AML-193 (cell line): ENCODE results near the gene NUFIP1.
A peak's percentile ranks its signal among the peaks of the same experiment; 100 is the strongest.
"Not testable (repeated sequence)": the region's sequence is repeated elsewhere in the genome, so short reads cannot be mapped to it uniquely, and the experiment has no call there.

ENCODE experiments used
- DNase-seq, 2 experiments: peaks; one replicate each; lab custom pipeline; 2025; lab: John Stamatoyannopoulos, UW

Gene NUFIP1

DNA sequence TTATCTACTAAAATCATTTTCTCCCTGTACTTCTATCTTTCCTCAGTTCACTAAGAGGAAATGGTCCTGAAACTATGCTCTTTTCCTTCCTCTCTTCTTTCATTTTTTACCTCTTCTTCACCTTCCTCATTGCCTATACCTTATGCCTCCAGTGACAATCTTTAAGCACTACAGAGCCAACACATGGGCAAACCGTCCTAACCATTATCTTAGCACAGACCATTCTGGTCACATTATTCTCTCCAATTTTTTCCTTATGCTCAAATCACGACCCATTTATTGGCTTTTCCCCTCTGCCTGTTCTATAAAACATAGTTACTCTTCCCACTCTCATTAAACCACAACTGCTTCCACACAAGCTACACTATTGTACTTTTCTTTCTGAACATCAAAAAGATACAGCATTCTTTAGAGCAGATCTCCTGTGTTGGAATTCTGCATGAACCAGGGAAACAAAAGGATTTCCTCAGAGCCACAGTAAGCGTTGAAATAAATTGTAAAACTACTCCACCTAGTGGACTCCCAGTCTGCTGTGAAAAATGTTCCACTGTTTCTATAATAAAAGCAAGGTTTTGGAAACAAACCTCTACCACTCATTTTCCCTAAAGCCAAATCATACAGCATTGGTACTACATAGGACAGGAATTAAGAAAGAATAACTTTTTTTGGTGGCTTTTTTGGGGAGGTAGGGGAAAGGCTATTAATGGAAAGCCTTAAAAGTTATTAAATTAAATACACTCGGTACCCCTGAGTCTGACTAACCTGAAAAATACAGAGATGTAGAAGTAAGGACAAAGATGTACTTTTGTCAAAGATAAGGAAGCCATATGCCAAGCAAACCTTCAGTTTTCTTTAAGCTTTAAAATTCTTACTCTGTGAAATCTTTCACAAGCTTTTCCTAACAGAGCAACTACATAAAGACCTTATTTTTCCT is 19.5 kb downstream of the NUFIP1 start:
- peak; percentile 43 to 77 for DNase-seq

DNA sequence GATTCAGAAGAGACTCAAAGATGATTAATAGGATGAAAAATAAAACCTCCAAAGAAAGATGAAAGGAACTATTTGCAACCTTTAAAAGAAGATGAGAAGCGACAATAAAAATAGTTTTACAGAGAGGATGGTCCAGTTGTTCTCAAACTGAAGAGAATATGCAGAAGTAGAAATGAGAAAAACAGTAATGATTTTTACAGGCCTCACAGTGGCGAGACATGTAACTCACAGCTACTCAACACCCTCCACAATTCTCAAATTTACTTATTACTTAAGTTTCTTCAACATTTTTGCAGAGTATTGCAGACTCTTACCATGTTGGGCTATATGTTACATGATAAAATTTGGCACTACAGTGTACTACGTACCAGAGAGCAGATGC is 20.8 kb downstream of the NUFIP1 start:
- no peak for DNase-seq

DNA sequence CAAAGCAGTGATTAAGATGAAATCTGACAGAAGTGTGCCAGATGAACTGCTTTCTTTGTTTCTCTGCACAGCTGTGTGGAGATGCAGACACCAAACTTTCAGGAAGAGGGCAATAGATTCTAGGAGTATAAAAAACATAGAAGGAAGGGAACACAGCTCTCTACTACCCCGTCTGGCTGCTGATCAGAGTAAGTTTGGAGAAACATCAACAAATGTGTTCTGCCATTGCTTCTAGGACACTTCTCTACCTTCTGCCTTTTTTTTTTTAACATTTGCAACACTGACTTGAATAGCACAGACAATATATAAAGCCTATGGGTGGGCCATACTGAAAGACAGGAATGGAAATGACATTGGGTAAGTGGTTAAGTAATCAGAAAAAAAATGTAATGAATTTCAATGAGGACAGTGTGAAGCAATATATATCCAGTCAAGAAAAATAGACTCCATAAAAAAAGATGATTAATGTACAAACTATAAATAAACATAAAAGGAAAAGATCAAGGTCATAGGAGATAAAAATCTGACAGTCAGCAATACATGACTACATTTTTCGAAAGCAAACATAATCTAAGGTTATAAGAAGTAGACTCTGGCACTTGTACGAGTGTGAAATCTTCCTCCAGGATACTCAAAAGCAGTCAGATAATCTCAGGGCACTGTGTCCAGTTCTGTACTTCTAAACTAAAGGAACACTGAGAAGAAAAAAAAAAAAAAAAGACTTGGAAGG is 21.4 kb downstream of the NUFIP1 start:
- no peak for DNase-seq

GRCh38 chr13:44961997-44962396 is 27.3 kb downstream of the NUFIP1 start:
- no peak for DNase-seq

GRCh38 chr13:44955406-44955805 is 33.9 kb downstream of the NUFIP1 start:
- DNase-seq = no peak

- no peak for DNase-seq
These were observed 35.0 kb downstream of the NUFIP1 start for GRCh38 chr13:44954224-44954623.

GRCh38 chr13:44952671-44953070 is 36.6 kb downstream of the NUFIP1 start:
- DNase-seq = no peak

GRCh38 chr13:44951184-44951583 is 38.1 kb downstream of the NUFIP1 start:
- no peak for DNase-seq

GRCh38 chr13:44943411-44943810 is 45.9 kb downstream of the NUFIP1 start:
- DNase-seq = not testable (repeated sequence)

GRCh38 chr13:44938854-44939253 is 50.4 kb downstream of the NUFIP1 start:
- no peak for DNase-seq

- no peak for DNase-seq
These were observed 53.0 kb downstream of the NUFIP1 start for GRCh38 chr13:44936246-44936645.

DNA sequence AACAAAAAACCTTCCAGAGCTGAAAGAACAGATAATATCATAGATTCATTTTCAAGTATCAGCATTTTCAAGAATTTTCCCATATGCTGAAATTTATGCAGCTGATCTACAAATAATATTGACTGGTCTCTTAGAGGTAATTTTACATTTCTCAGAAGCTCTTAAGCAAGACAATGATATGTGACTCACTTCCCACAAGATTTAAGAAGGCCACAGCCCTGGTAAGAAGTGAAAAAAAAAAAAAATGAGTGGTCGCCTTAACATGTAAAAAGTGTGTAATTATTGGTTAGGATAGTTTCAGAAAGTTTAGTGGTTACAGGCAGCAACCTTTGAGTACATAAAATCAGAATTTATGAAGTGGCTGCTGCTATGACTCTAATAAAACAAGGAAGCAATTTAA is 54.5 kb downstream of the NUFIP1 start:
- DNase-seq = peak; percentile 70 to 80

DNA sequence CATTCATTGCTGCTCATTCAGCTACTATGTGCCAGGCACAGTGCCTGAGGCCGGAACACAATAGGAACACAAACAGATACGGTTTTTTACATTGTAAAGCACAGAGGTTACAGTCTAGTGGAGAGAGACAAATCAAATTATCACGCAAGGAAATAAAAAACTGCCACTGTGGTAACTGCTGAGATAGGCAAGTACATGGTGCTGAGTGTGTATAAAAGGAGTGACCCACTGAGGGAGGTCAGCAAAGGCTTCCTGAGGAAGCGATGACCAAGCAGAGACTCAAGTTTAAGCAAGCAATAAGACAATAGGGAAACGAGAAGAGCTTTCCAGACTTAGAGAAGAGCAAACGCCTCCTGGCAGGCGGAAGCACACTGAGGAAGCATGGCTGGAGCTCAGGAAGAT is 56.4 kb downstream of the NUFIP1 start:
- DNase-seq = no peak

DNA sequence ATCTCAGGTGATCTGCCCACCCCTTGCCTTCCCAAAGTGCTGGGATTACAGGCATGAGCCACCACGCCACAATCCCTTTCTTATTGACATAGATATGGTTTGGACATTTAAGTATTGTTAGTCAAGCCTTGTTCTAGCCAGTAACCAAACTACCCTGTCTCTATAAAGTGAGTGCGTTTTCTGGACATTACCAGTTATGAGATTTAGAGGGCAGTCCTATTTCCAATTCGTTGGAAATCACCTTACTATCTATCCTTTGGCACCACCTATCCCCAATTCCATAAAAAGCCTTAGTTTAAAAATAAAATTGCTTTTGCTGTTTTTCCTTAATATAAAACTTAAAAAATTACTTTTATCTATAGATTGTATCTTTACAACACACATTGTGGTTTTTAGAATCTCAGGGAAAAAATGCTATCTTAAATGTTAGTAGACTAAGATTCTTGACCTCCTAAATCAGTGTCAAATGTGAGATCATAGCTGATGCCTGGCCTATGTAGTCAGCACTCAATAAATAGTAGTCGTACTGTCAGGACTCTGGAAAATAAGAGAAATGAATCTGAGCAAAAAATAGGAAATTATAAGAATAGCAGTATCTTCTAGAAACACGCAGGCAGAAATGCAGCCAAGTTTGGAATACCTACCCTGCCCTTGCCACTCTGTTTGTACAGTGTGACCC is 57.0 kb downstream of the NUFIP1 start:
- no peak for DNase-seq

- no peak for DNase-seq
These were observed 58.2 kb downstream of the NUFIP1 start for GRCh38 chr13:44930963-44931623.

DNA sequence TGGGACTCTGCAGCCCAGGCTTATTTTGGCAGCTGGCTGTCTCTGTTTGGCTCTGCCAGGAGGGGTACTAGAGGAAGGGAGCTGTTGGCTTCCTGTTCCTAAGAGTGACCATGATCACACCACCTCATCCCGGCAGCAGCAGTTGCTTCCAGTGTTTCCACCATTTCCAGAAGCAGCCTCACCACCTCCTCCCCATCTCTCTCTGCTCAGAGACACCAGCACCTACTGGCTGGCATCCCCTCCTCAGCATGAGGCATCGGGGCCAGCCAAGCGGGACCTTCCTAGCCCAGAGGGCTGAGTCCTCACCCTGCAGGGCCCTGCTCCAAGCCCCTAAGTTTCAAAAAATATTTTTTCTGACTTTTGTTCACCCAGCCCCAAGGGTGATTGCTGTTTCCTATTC is 59.0 kb downstream of the NUFIP1 start:
- no peak for DNase-seq

DNA sequence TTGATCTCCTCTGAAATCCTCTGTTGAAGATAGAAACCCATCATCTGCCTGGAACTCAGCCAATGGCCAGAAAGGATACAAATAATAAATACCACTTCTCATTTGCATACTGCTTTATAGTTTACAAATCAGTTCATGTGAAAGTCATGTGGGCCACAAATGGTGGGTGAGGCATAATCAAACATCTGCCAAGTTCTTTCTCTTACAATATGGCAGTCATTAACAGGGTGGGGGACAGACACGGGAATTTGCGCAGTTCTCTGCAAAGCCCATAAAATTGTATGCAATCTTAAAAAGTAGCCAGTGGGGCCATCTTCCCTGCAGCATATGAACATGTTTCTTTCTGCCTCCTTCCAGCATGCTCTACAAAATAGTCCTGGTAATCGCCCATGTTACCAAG is 59.6 kb downstream of the NUFIP1 start:
- DNase-seq = no peak

DNA sequence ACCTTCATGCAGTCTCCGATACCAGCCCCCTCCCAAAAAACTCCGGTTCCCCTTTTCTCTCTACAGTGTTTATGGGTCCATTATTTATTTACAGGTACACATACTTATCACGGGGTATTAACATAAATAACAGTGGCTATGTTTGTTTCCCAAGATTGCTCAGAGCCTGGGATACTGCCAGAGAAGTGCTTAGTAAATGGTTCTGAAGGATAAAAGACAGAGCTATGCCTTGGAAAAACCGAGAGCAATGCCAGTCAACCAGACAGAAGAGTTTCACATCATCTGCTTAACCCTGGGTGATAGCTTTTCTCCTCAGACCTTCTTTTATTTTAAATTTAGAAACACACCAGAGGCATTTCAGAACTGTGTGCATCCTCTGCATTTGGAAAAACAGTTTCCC is 61.3 kb downstream of the NUFIP1 start:
- DNase-seq = no peak

GRCh38 chr13:44921931-44922758 is 67.1 kb downstream of the NUFIP1 start:
- no peak for DNase-seq

DNA sequence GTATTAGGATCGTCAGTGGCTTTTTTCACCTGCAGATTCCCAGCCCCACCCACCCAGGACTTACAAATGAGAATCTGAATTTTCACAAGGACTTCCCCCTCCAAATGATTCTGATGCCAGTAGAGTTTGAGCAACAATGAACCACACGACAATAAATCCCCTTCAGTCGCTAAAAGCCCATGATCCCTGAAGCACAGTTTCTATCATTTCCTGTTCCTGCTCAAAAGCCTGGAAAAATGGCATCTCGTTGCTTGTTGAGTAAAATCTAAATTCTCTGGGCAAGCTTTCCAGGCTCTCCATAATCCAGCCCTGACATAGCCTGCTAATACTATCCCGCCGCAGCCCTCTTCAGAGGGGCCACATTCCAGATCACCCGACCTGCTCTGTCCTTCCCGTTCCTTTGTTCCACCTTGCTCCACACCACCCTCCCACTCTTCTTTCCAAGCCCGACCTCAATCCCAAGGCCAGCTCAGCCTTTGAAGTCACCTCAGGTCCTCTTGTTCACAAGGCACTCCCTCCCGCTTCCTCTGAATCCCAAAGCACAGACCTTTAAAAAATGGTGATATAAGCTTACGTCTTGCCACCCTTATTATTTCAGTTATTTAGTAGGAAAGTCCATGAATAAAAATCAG is 67.9 kb downstream of the NUFIP1 start:
- DNase-seq = no peak

GRCh38 chr13:44920013-44920412 is 69.3 kb downstream of the NUFIP1 start:
- DNase-seq = no peak
